K562 (cell line): ENCODE data around the gene AK4. TPM values are rescaled to one million over a fixed set of nuclear protein-coding genes. Genes with fewer than 3 reads are reported as not detected.

Experiments used
- ATAC-seq: fragments of 200-7000 bp; cut with Tn5 transposase; 3 replicates; pipeline ENCODE4 v1.9.1; 2020; ENCODE audit warnings: moderate library complexity
- BruUV-seq: library from RNA; stranded (reverse); fragments of 400-500 nt; replicated peaks from 2 replicates; lab custom pipeline; 2021; lab: Mats Ljungman, UMichigan
- CTCF ChIA-PET: fragments of 300-600 bp; formaldehyde crosslinking; extraction: SDS; loops from one replicate; lab custom pipeline; 2021; ENCODE audit warnings: low intra/inter-chr PET ratio; lab: Yijun Ruan, JAX
- POLR2A ChIA-PET: fragments of 300-600, 350-650 bp; sonication (Branson Sonifier 250); formaldehyde crosslinking; extraction: SDS; loops from one replicate; lab custom pipeline; 2021; ENCODE audit warnings: antibody characterized with exemption, inconsistent platforms; lab: Yijun Ruan, JAX
- DNase-seq, 4 experiments: peaks; one replicate each; pipeline versions ENCODE4 v3.0.0 to v3.0.0-alpha.2; 2011 to 2018; ENCODE audit warnings: low spot score in 3 of 4, mixed read lengths in 3 of 4; ENCODE audit errors: extremely low read depth in 1 of 4
- FAIRE-seq: peaks from 2 replicates; lab custom pipeline; 2011; peaks lifted over from hg19 to GRCh38; lab: Jason Lieb, UNC
- H2AFZ ChIP-seq: 2 replicates; pipeline ENCODE4 v1.6.0; 2011; ENCODE audit warnings: low read depth, low read length, control low read depth, inconsistent platforms
- H3K27ac ChIP-seq: fragments of 200-600 bp; 3 replicates; pipeline ENCODE4 v1.8.0; 2011; ENCODE audit warnings: low read depth, mild to moderate bottlenecking, control low read depth, inconsistent platforms, low read length, moderate library complexity, mixed read lengths; ENCODE audit errors: extremely low read depth
- H3K27me3 ChIP-seq, 2 experiments: fragments of 300-600 bp in 1 of 2; 2 replicates in 1 of 2; 3 replicates in 1 of 2; pipeline versions ENCODE4 v1.6.0 to v1.8.0; 2011; ENCODE audit warnings: inconsistent platforms in 2 of 2, low read length in 2 of 2, mild to moderate bottlenecking in 1 of 2, mixed read lengths in 1 of 2, moderate library complexity in 1 of 2; ENCODE audit not compliant: control insufficient read depth in 2 of 2, insufficient read depth in 2 of 2
- H3K36me3 ChIP-seq: fragments of 300-600 bp; 3 replicates; pipeline ENCODE4 v1.8.0; 2011; ENCODE audit warnings: mild to moderate bottlenecking, low read length, inconsistent platforms; ENCODE audit not compliant: control insufficient read depth, insufficient read depth
- H3K4me1 ChIP-seq, 2 experiments: fragments of 200-600 bp in 1 of 2; replicated peaks in 1 of 2; 2 replicates in 1 of 2; 3 replicates in 1 of 2; pipeline versions ENCODE4 v1.5.1 to v1.8.0; 2011; ENCODE audit warnings: inconsistent platforms in 2 of 2, low read length in 2 of 2, mild to moderate bottlenecking in 1 of 2, mixed read lengths in 1 of 2, moderate library complexity in 1 of 2; ENCODE audit not compliant: control insufficient read depth in 2 of 2, insufficient read depth in 2 of 2
- H3K4me2 ChIP-seq: 2 replicates; pipeline ENCODE4 v1.6.1; 2011; ENCODE audit warnings: low read length, control low read depth, inconsistent platforms, mixed read lengths; ENCODE audit not compliant: insufficient read depth
- H3K4me3 ChIP-seq: fragments of 200-600 bp; sonication (generic), shearing (Covaris generic); 2 replicates; pipeline ENCODE4 v1.5.1; 2016; ENCODE audit warnings: control low read depth, inconsistent platforms
- H3K79me2 ChIP-seq: fragments of 200-600 bp; 3 replicates; pipeline ENCODE4 v1.8.0; 2011; ENCODE audit warnings: low read length, inconsistent platforms; ENCODE audit not compliant: control insufficient read depth, insufficient read depth
- H3K9ac ChIP-seq, 2 experiments: 2 replicates each; pipeline versions ENCODE4 v1.6.0 to v1.6.1; 2011; ENCODE audit warnings: low read depth in 2 of 2, low read length in 2 of 2, control low read depth in 1 of 2, inconsistent platforms in 1 of 2, mild to moderate bottlenecking in 1 of 2, mixed read lengths in 1 of 2; ENCODE audit not compliant: insufficient read depth in 1 of 2
- H3K9me1 ChIP-seq: one replicate; pipeline ENCODE4 v1.6.0; 2011; ENCODE audit warnings: inconsistent platforms, mild to moderate bottlenecking, low read length, moderate library complexity; ENCODE audit not compliant: control insufficient read depth, insufficient read depth
- H3K9me3 ChIP-seq: replicated peaks from 2 replicates; pipeline ENCODE4 v1.5.1; 2011; ENCODE audit warnings: low read depth, low read length, inconsistent platforms; ENCODE audit not compliant: control insufficient read depth, insufficient read depth
- H4K20me1 ChIP-seq: replicated peaks from 2 replicates; pipeline ENCODE4 v1.6.1; 2011; ENCODE audit warnings: low read length, inconsistent platforms, mixed read lengths; ENCODE audit not compliant: control insufficient read depth, insufficient read depth
- CSDE1 ChIP-seq, 2 experiments: fragments of 450-650 bp; IDR thresholded peaks; 2 replicates each; pipeline ENCODE4 v1.6.1; 2016; ENCODE audit warnings: mild to moderate bottlenecking in 1 of 2
- ETV6 ChIP-seq, 3 experiments: fragments of 150-350 bp in 1 of 3; sonication (generic) in 1 of 3; formaldehyde crosslinking in 1 of 3; IDR thresholded peaks; 2 replicates each; pipeline versions ENCODE4 v1.6.1 to v1.8.0; 2014 to 2022; ENCODE audit warnings: borderline replicate concordance in 2 of 3, low read depth in 2 of 3, antibody characterized with exemption in 1 of 3, low read length in 1 of 3, mild to moderate bottlenecking in 1 of 3, missing genetic modification reagents in 1 of 3
- MAFF ChIP-seq: IDR thresholded peaks from 2 replicates; pipeline ENCODE4 v1.6.1; 2012; ENCODE audit warnings: low read length, improper control_type of control experiment
- MED1 ChIP-seq: sonication (generic); formaldehyde crosslinking; IDR thresholded peaks from 2 replicates; pipeline ENCODE4 v1.8.1; 2023; ENCODE audit warnings: missing genetic modification reagents, borderline replicate concordance
- NFIC ChIP-seq: fragments of 450-650 bp; IDR thresholded peaks from 2 replicates; pipeline ENCODE4 v1.6.1; 2017; ENCODE audit warnings: mild to moderate bottlenecking, inconsistent platforms
- SAFB2 ChIP-seq: fragments of 200-400 bp; formaldehyde crosslinking; IDR thresholded peaks from 2 replicates; pipeline ENCODE4 v1.6.1; 2018; ENCODE audit warnings: borderline replicate concordance, low read length, low read depth, moderate library complexity; ENCODE audit not compliant: severe bottlenecking
- SIX5 ChIP-seq, 2 experiments: IDR thresholded peaks; 2 replicates each; pipeline ENCODE4 v1.6.1; 2011; ENCODE audit warnings: low read length in 2 of 2, borderline replicate concordance in 1 of 2, low read depth in 1 of 2, mild to moderate bottlenecking in 1 of 2, moderate library complexity in 1 of 2; ENCODE audit not compliant: insufficient read depth in 1 of 2
- ZFP30 ChIP-seq: fragments of 250-450 bp; sonication (Bioruptor Pico); IDR thresholded peaks from 2 replicates; pipeline ENCODE4 v1.8.0; 2022; ENCODE audit warnings: moderate library complexity, mild to moderate bottlenecking, inconsistent platforms, borderline replicate concordance
- ZNF785 ChIP-seq: fragments of 250-450 bp; sonication (Bioruptor Pico); IDR thresholded peaks from 2 replicates; pipeline ENCODE4 v1.4.0; 2020; ENCODE audit warnings: mild to moderate bottlenecking
- WGBS: fragments of 100-300 bp; shearing (Covaris generic); methylation state at CpG from one replicate; pipeline ENCODE4 v1.1.6; 2016; ENCODE audit warnings: low coverage, mixed read lengths; ENCODE audit not compliant: insufficient coverage; ENCODE audit errors: missing lambda C conversion rate; 5-methylcytosine and 5-hydroxymethylcytosine counted together
- in situ Hi-C: fragments of 300-500 bp; cut with MboI; formaldehyde crosslinking; loops from 4 replicates; pipeline ENCODE4 v1.15.0; 2018; ENCODE audit warnings: inconsistent platforms, mixed read lengths
- intact Hi-C: fragments of 100-400 bp; cut with micrococcal nuclease; formaldehyde crosslinking; loops from 2 replicates; pipeline ENCODE4 v1.14.2; 2022
- polyA plus RNA-seq, 8 experiments: library from polyadenylated mRNA; depleted of rRNA in 4 of 8; stranded (reverse) in 5 of 8; unstranded in 3 of 8; fragments of >200 nt; fragmentation: Nextera tagmentation in 2 of 8; fragmentation: Illumina TruSeq in 1 of 8; extraction: Ambion mirVana in 2 of 8; extraction: Trizol in 1 of 8; gene quantifications; 2 replicates each; pipeline versions ENCODE4 v1.2.1 to v1.2.3, GENCODE V29; 2011 to 2014; ENCODE audit warnings: inconsistent platforms in 1 of 8, missing spikeins in 1 of 8
- total RNA-seq, 7 experiments: library from RNA; depleted of rRNA in 6 of 7; stranded (reverse); fragments of >200 nt in 6 of 7; fragmentation: Illumina TruSeq in 2 of 7; extraction: Trizol in 2 of 7; gene quantifications; 2 replicates each; pipeline versions ENCODE4 v1.2.1 to v1.2.3, GENCODE V29; 2011 to 2021; ENCODE audit warnings: low replicate concordance in 1 of 7
- TF ChIP-seq, protein P1 (sequence below): fragments of 450-650 bp; formaldehyde crosslinking; IDR thresholded peaks from 2 replicates; pipeline ENCODE4 v1.4.0; 2020; ENCODE audit warnings: mild to moderate bottlenecking, mixed read lengths

Gene AK4
- total and polyA plus RNA-seq, 9 of the 15 experiments (the other 6 are each of a cell fraction or from before 2014, with no cell fraction given), result 10.4 to 96.6 (median 21.5) TPM

DNA sequence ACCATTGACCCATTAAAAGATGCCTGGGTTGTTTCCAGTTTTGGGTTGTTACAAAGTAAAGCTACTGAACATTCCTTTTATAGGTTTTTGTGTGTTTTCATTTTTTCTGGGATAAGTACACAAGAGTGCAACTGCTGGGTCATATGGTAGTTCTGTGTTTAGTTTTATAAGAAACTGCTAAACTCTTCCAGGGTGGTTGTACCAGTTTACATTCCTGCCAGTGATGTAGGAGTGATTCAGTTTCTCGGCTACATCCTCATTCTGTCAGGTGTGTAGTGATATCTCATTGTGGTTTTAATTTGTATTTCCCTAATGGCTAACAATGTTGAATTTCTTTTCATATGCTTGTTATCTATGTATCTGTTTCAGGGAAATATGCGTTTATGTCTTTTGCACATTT, 102.8 kb downstream of the AK4 start:
- in situ Hi-C loops, result no loop called here
- CTCF ChIA-PET, result no interaction called here
- FAIRE-seq (no peak), ATAC-seq (no peak), DNase-seq (no peak)
- Histone ChIP-seq H3K4me3 (no peak overlapping the region), H3K4me2 (no peak overlapping the region), H3K79me2 (peaks cover 19% of the 10 kb centered on the region), H3K36me3 (no peaks in the 10 kb centered on the region), H3K9ac (no peak overlapping the region), H3K9me3 (no peaks in the 10 kb centered on the region), H4K20me1 (0 out of 2 replicates have a peak, but pooled peaks cover 6% of the 10 kb centered on the region), H3K27me3 (no peaks in the 10 kb centered on the region), H3K9me1 (no peaks in the 10 kb centered on the region), H3K4me1 (peaks cover 3 to 10% of the 10 kb centered on the region in 2 experiments; a peak in 3 of 5 replicates), H2AFZ (no peak overlapping the region), H3K27ac (no peak overlapping the region)
- TF ChIP-seq ZFP30 (CRISPR knock-in tag) (no peak), MED1 (CRISPR knock-in tag) (no peak), MAFF (no peak), ZNF785 (CRISPR knock-in tag) (no peak), NFIC (no peak), ETV6 (IDR thresholded peaks at IDR 0.05; ENCODE audit: borderline replicate concordance in 1 of 2, low read depth in 2 of 2, low read length in 1 of 2) (no peak), ETV6 (CRISPR knock-in tag; IDR thresholded peaks at IDR 0.05; ENCODE audit: borderline replicate concordance) (no peak), SIX5 (IDR thresholded peaks at IDR 0.05; ENCODE audit: borderline replicate concordance in 1 of 2, insufficient read depth in 1 of 2, low read depth in 1 of 2, low read length in 2 of 2) (no peak), SAFB2 (no peak), CSDE1 (IDR thresholded peaks at IDR 0.05) (no peak)
- TF ChIP-seq, protein P1, sequence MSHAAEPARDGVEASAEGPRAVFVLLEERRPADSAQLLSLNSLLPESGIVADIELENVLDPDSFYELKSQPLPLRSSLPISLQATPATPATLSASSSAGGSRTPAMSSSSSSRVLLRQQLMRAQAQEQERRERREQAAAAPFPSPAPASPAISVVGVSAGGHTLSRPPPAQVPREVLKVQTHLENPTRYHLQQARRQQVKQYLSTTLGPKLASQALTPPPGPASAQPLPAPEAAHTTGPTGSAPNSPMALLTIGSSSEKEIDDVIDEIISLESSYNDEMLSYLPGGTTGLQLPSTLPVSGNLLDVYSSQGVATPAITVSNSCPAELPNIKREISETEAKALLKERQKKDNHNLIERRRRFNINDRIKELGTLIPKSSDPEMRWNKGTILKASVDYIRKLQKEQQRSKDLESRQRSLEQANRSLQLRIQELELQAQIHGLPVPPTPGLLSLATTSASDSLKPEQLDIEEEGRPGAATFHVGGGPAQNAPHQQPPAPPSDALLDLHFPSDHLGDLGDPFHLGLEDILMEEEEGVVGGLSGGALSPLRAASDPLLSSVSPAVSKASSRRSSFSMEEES (CRISPR knock-in tag), result no peak
- intact Hi-C loops, result no loop called here
- POLR2A ChIA-PET, result no interaction called here
- no TSS peak for BruUV-seq
- 69% methylated on average over 2 of the region's 2 CpGs for WGBS
